ENCODE measurements around the gene MVB12A. TPM values are rescaled to one million over a fixed set of nuclear protein-coding genes. Genes with fewer than 3 reads are reported as not detected.

MVB12A gene
- total and polyA plus RNA-seq, 9 of the 15 experiments (the other 6 are each of a cell fraction or from before 2014, with no cell fraction given) = 1.2 to 46.2 (median 22.4) TPM

DNA sequence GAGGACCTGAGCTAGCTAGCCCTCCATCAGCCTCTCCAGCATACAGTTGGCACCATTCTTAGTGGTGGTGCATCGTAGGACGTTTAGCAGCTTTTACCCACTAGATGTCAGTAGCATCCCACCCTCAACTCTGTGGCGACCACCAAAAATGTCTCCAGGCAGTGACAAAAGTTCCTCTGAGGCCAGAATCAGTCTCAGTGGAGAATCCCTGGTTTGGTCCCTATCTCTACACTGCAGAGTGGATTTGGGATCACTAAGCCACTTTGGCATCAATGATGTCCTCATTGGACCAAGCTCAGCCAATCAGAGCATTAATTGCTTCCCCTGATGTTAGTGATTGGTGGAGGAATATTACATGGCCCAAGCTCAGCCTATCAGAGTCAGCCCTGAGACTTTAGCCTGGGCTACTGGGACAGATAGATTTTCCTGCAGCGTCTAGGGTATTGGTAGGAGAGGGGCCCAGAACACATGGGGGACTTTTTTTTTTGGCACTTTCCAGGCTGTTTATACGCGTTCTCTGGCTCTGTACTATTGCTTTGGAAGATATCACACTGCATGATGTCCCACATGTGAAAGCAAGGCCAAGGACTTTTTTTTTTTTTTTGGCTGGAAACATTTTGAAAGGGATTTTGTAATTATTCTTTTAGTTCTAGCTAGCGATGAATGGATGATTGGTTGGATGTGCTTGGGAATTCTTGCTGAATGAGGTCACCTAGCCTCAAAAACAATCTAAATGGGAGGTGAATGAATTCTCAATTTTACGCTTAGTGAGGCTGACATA lies 21.6 kb downstream of the MVB12A start (continued):
- TF ChIP-seq, protein P1, sequence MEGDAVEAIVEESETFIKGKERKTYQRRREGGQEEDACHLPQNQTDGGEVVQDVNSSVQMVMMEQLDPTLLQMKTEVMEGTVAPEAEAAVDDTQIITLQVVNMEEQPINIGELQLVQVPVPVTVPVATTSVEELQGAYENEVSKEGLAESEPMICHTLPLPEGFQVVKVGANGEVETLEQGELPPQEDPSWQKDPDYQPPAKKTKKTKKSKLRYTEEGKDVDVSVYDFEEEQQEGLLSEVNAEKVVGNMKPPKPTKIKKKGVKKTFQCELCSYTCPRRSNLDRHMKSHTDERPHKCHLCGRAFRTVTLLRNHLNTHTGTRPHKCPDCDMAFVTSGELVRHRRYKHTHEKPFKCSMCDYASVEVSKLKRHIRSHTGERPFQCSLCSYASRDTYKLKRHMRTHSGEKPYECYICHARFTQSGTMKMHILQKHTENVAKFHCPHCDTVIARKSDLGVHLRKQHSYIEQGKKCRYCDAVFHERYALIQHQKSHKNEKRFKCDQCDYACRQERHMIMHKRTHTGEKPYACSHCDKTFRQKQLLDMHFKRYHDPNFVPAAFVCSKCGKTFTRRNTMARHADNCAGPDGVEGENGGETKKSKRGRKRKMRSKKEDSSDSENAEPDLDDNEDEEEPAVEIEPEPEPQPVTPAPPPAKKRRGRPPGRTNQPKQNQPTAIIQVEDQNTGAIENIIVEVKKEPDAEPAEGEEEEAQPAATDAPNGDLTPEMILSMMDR (IDR thresholded peaks at IDR 0.05 in 2 of 3, conservative IDR thresholded peaks at IDR 0.05 in 1 of 3; ENCODE audit: insufficient read depth in 2 of 3, low read depth in 1 of 3, low read length in 3 of 3) = peak; percentile 54 to 62 (median 62)

DNA sequence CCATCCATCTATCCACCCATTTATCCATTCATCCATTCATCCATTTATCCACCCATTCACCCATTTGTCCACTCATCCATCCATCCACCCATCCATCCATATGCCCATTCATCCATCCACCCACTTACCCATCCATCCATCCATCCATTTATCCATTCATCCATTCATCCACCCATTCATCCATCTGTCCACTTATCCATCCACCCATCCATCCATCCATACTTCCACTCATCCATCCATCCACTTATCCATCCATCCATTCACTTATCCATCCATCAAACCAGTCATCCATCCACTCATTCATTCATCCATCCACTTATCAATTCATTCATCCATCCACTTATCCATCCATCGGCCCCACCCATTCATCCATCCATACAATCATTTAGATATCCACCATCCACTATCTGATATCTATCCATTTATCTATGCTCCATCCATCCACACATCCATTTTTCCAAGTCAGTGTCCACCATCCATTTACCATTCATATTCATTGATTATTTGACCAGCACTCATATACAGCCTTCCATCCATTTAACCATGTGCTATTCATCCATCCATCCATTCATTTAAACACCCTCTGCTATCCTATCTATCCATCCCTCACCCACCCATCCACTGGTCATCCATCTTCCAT lies 25.8 kb downstream of the MVB12A start:
- FAIRE-seq (no peak), ATAC-seq (no peak), DNase-seq (ENCODE audit: extremely low read depth in 1 of 4, low spot score in 3 of 4) (no peak)
- H4K20me1 ChIP-seq (replicated peaks; ENCODE audit: control insufficient read depth, insufficient read depth, low read length) = no peaks in the 10 kb centered on the region
- no peaks in the 10 kb centered on the region for H3K36me3 ChIP-seq (ENCODE audit: control insufficient read depth, insufficient read depth, low read length)
- no peaks in the 10 kb centered on the region for H3K79me2 ChIP-seq (ENCODE audit: control insufficient read depth, insufficient read depth, low read length)
- no TSS peak for BruUV-seq (replicated peaks)
- H3K9ac ChIP-seq (ENCODE audit: insufficient read depth in 1 of 2, low read depth in 2 of 2, low read length in 2 of 2) = no peak overlapping the region
- intact Hi-C loops (cut with micrococcal nuclease) = no loop called here
- H3K9me3 ChIP-seq (replicated peaks; ENCODE audit: control insufficient read depth, insufficient read depth, low read depth, low read length) = peaks cover 7% of the 10 kb centered on the region
- ChIA-PET CTCF (ENCODE audit: low intra/inter-chr PET ratio) (no interaction called here), POLR2A (interaction anchor here (0.6 to 1.2 kb wide), 2 partner anchors 40 to 109 kb away, joined by 3 read pairs; partner anchors contain the start of gene BST2)
- H3K4me3 ChIP-seq = no peak overlapping the region
- H3K4me2 ChIP-seq (ENCODE audit: insufficient read depth, low read length) = no peak overlapping the region
- no peaks in the 10 kb centered on the region for H3K9me1 ChIP-seq (ENCODE audit: control insufficient read depth, insufficient read depth, low read length)
- WGBS (ENCODE audit: insufficient coverage, low coverage, missing lambda C conversion rate) = 6% methylated on average over 1 of the region's 1 CpG
- peaks cover 6 to 16% of the 10 kb centered on the region in 2 experiments; a peak in 4 of 5 replicates for H3K4me1 ChIP-seq (replicated peaks in 1 of 2; ENCODE audit: control insufficient read depth in 2 of 2, insufficient read depth in 2 of 2, low read length in 2 of 2)
- H3K27ac ChIP-seq (ENCODE audit: extremely low read depth, low read depth, low read length) = no peak overlapping the region
- H3K27me3 ChIP-seq (ENCODE audit: control insufficient read depth in 2 of 2, insufficient read depth in 2 of 2, low read length in 2 of 2) = peaks cover 0 to 10% of the 10 kb centered on the region in 2 experiments; a peak in 2 of 5 replicates
- H2AFZ ChIP-seq (ENCODE audit: low read depth, low read length) = no peak overlapping the region
- in situ Hi-C loops (cut with MboI) = loop anchor here (5.0 kb wide), 1 partner anchor 412 kb away; the partner anchor contains the start of gene RPL18A
- TF ChIP-seq RCOR1 (IDR thresholded peaks at IDR 0.05; ENCODE audit: borderline replicate concordance in 1 of 2, low read depth in 2 of 2, low read length in 2 of 2) (no peak), PURB (CRISPR knock-in tag; IDR thresholded peaks at IDR 0.05; ENCODE audit: low read depth) (no peak), PHF21A (IDR thresholded peaks at IDR 0.05; ENCODE audit: borderline replicate concordance, low read depth) (no peak), FOS (IDR thresholded peaks at IDR 0.05; ENCODE audit: extremely low read depth, insufficient read length) (no peak)
- TF ChIP-seq, protein P2, sequence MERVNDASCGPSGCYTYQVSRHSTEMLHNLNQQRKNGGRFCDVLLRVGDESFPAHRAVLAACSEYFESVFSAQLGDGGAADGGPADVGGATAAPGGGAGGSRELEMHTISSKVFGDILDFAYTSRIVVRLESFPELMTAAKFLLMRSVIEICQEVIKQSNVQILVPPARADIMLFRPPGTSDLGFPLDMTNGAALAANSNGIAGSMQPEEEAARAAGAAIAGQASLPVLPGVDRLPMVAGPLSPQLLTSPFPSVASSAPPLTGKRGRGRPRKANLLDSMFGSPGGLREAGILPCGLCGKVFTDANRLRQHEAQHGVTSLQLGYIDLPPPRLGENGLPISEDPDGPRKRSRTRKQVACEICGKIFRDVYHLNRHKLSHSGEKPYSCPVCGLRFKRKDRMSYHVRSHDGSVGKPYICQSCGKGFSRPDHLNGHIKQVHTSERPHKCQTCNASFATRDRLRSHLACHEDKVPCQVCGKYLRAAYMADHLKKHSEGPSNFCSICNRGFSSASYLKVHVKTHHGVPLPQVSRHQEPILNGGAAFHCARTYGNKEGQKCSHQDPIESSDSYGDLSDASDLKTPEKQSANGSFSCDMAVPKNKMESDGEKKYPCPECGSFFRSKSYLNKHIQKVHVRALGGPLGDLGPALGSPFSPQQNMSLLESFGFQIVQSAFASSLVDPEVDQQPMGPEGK (CRISPR knock-in tag; IDR thresholded peaks at IDR 0.05; ENCODE audit: borderline replicate concordance) = no peak
- TF ChIP-seq, protein P3, sequence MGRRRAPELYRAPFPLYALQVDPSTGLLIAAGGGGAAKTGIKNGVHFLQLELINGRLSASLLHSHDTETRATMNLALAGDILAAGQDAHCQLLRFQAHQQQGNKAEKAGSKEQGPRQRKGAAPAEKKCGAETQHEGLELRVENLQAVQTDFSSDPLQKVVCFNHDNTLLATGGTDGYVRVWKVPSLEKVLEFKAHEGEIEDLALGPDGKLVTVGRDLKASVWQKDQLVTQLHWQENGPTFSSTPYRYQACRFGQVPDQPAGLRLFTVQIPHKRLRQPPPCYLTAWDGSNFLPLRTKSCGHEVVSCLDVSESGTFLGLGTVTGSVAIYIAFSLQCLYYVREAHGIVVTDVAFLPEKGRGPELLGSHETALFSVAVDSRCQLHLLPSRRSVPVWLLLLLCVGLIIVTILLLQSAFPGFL (CRISPR knock-in tag; IDR thresholded peaks at IDR 0.05) = no peak
- TF ChIP-seq, protein P4, sequence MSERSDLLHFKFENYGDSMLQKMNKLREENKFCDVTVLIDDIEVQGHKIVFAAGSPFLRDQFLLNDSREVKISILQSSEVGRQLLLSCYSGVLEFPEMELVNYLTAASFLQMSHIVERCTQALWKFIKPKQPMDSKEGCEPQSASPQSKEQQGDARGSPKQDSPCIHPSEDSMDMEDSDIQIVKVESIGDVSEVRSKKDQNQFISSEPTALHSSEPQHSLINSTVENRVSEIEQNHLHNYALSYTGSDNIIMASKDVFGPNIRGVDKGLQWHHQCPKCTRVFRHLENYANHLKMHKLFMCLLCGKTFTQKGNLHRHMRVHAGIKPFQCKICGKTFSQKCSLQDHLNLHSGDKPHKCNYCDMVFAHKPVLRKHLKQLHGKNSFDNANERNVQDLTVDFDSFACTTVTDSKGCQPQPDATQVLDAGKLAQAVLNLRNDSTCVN (CRISPR knock-in tag; IDR thresholded peaks at IDR 0.05) = 0 out of 2 replicates have a peak, but pooled peaks have one; percentile 45
